ENCODE results near the gene PTPN9.

The PTPN9 gene

DNA sequence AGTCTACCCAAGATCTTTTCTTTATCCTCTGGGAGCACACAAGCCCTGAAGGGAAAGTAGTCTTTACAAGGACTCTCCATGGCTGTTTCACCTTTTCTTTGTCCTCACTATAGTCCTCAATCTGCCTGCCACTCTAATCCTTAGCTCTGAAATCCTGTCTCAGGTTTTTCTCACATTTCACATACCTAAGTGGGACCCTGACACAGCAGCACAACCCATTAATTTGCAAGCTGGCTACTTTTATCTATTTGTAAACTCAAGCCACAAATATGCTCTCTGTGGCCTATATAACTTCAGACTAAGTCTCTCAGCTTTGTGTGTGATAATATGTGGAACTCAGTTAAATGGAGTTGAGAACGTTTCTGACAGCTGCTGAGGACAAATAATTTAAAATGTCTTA, 147.4 kb downstream of the PTPN9 start:
- Histone ChIP-seq H3K4me3 (no peak overlapping the region), H3K27ac (no peak overlapping the region)

DNA sequence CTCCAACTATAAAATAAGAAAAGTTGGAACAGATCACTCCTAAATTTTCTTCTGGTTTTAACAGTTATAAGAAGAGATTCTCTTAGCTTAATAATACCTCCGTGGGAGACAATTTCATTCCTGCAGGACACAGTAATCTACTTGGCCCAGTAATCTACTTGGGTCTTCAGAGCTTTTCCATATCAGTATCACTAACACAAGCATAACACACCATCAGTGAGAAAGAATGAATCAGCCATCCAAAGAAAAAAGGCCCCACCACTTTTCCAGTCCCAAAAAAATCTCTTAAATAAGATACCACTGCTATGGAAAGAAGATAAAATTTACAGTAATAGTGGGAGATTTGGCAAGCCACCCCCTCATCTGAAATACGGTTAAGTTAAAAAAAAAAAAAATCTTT, 147.8 kb downstream of the PTPN9 start:
- Histone ChIP-seq H3K27ac (no peak overlapping the region), H3K4me3 (no peak overlapping the region)

DNA sequence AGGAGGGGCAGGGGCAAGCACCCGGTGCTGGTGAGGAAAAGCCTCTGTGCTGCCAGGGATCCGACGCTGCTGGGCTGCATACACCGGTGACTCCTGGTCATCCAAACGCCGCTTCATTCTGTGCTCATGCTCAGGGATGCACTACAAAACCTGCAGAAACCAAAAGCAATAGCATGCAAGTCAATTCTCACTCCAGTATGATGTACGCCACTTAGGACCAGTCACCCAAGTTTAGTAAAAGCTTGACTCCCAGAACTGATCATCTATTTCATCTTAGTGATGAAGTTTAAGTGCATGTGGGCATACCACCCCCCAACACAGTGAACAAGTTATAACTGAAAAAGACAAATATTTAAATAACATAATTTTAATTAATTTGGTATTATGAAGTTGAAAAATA, 148.9 kb downstream of the PTPN9 start:
- no peak overlapping the region for H3K4me3 ChIP-seq
- no peak overlapping the region for H3K27ac ChIP-seq

DNA sequence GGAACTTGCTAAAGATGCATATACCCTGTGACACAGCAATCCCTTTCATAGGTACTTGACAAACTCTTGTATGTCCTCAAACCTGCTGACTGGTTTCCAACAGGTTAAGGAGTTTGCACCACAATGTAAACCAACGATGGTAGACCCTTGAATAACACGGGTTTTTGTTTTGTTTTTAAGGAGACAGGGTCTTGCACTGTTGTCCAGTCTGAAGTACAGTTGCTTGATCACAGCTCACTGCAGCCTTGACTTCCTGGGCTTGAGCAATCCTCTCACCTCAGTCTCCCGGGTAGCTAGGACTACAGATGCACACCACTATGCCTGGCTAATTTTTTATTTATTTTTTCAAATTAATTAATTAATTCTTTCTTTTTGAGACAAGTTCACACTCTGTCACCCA, 151.0 kb downstream of the PTPN9 start:
- Histone ChIP-seq H3K4me3 (no peak overlapping the region), H3K27ac (no peak overlapping the region)

DNA sequence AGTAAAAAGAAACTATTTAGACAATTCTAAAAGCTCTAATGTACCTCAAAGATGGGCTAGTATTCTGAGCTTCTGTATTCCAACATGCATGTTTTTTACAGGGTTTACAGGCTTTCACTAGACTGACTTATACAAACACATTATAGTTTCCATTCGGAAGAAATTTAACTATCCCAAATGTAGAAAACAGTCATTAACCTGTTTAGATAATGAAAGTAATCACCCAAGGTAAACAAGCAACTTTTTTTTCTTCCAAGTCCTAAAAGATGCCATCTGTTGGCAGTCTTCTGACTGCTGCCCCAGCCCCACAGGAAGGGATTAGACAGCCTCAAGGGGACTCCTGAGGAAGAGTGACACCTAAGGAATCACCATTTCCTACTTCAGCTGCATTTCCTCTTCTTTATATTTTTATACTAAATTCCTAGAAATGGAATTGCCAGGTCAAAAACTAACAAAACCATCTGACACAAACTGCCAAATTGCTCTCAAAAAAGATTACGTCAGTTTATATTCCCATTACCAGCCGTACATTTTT, 153.1 kb downstream of the PTPN9 start:
- H3K27ac ChIP-seq = peak overlapping the region in 1 of 21 experiments; percentile 5
- H3K4me3 ChIP-seq = no peak overlapping the region

DNA sequence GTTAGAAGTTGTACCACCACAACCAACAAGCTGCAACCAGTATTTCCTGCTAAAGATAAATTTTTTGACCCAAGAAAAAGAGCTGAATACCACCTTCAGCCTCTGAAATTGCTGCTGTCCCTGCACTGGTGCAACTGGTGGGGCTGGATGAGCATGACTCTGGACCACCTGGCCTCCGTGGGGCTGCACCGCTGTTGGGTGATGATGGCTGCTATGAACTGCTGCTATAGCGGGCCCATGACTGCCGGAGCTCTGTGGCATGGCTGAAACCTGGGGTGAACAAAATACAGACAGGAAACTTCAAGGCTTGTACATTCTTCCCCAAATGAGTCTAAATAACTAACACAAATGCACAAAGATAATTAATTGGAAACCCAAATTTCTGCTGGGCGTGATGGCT, 156.6 kb downstream of the PTPN9 start:
- Histone ChIP-seq H3K27ac (no peak overlapping the region), H3K4me3 (no peak overlapping the region)

DNA sequence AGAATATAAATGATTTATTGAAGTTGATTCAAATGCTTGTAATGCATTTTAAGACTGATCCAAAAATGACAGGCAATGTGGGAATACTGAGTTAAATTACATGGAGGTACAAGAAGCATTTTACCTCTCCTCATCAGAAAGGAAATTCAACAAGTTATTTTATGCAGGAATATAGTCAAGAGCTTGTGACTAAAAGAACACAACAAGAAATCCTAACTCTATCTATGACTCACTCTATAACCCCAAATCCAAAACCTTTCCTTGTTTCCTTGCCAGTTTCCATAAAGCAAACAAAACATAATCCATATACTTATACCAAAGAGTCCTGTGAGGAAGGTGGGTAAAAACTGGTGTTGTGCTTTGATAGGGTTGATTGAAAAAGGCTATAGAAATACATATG, 158.4 kb downstream of the PTPN9 start:
- Histone ChIP-seq H3K4me3 (no peak overlapping the region), H3K27ac (no peak overlapping the region)

DNA sequence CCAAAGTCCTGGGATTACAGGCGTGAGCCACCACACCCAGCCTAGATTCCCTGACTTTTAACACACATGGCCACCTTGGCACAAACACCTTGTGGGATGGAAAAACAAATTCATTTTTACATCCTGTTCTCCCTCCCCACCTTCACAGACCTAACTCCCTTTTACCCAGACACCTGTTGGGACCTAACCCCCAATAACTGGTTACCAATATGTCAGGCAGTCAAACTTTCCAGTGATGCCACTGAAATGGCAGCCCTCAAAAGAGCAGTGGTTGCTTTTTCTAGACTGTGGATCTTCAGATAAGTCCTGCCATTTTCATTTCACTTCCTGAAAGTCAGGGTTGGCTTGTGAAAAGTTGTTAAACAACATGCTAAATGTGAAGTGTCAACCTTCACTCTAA, 162.5 kb downstream of the PTPN9 start:
- Histone ChIP-seq H3K4me3 (no peak overlapping the region), H3K27ac (no peak overlapping the region)

Data from skin epidermis (tissue), 12 donors.